ENCODE data around the gene CLN3. TPM values are rescaled to one million over a fixed set of nuclear protein-coding genes. Genes with fewer than 3 reads are reported as not detected.

The CLN3 gene
- 19.6 and 29.8 TPM in 2 replicates for total RNA-seq

DNA sequence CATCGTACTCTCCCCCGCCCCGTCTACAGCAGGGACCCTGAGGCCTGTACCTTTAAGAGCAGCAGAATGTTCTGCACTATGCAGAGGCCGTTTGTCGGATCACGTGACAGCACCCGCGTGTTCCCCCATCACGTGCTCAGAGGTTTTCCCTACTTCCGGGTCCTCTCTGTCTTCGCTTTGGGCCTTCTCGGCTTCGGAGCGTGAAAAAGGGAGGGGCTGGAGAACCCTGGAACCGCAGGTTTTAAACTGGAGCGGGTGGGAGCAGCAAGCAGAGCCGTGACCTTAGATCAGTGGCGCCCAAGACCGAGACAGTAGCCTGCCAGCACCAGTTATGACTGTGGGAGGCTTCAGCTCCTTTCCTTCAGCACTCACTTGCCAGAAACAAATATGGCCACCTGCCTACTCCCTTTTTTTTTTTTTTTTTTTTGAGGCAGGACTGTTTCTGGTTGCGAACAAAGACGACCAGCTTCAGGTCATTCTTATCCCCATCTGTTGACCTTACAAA, at the start of gene CLN3:
Gene CLN3 (minus strand): TSS at position 105 of the 505 bp plus-strand sequence. CDS start 315 bp downstream, outside the sequence.

DNA sequence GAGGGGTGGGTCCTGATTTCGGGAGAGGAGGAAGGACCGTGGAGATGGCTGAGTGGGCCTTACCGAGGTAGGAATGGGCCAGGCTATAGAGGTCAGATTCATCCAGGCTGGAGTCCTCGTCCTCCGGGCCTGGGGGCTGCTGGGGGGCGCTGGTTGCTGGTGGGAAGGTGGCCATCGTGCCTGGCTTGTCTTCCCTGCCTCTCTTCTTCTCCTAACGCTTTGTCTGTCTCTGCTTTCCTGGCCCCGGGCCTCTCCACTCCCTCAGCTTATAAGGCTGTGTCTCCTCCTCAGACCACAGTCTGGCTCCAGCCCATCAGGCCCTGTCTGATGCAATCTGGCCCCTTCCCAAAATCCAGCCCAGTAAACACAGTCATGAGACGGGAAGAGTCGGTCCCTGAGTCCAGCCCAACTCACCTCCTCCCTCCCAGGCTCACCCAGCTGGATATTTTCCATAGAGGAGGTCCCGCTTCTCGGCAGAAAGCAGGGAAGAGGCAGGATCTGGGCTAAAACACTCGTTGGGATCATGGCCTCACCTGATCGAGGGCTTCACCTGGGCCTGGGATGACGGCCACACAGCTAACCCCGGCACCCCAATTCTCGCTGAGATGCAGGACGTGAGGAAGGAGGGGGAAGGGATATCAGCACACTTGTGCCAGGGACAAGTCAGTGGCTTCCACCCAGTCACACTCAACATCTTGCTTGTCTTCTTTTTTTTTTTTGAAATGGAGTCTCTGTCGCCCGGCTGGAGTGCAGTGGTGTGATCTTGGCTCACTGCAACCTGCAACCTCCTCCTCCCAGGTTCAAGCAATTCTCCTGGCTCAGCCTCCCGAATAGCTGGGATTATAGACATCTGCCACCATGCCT, 47.1 kb upstream of the CLN3 start, which contains the start of gene NUPR1:
Gene NUPR1 (minus strand): TSS at position 242 of the 864 bp plus-strand sequence. CDS start 67 bp downstream, at position 175.

DNA sequence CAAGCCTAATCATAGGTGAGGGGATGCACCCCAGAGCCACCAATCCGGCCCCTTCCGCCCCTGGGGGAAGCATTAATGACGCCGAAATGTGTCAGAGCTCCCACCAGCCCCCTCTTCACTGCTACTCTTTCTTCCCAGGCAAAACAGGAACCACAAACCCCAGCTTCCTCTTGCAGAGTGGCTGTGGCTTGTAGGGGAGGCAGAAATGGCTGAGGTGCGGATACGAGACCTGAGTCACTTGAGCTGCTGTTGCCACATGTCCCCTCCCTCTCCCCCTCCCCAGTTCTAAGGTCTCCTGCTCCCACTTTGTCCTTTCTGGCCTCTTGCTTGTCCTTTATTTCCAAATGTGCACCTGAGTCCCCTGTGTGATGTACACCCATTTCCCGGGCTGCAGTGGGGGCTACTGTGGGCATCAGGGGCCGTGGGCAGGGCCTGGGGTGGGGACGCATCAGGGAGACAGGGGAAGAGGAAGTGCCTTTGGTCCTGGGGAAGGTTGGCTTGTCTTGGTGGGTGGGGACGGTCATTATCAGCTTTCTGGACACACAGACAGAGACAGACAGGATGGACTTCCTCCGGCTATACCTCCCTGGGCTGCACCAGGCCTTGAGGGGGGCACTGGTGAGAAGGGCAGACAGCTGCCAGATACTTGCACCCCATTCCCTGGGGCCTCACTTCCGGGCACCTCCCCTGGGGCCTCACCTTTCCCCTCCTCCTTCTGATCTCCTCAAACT, 2.4 kb upstream of the CLN3 start, which contains the start of gene APOBR:
Gene APOBR (plus strand): TSS at position 523 of the 731 bp plus-strand sequence. CDS start 39 bp downstream, at position 562.

Other genes with a start within 250 kb of the CLN3 start
- gene SBK1, start 199.5 kb downstream of the CLN3 start, total RNA-seq: 0.10 TPM in 1 of 2 replicates, not detected in the other
- 0.20 TPM in 1 of 2 replicates, not detected in the other for gene NPIPB6, start 128.6 kb downstream of the CLN3 start, total RNA-seq
- 75.4 and 111 TPM in 2 replicates for gene EIF3CL, start 88.2 kb downstream of the CLN3 start, total RNA-seq
- gene NPIPB7, start 19.7 kb downstream of the CLN3 start, total RNA-seq: not detected in 2 replicates
- gene APOBR, start 2.6 kb upstream of the CLN3 start, total RNA-seq: not detected in 2 replicates
- not detected in 2 replicates for gene IL27, start 14.8 kb upstream of the CLN3 start, total RNA-seq
- gene NUPR1, start 46.9 kb upstream of the CLN3 start, total RNA-seq: 12.5 and 13.5 TPM in 2 replicates
- 9.5 and 11.6 TPM in 2 replicates for gene SGF29, start 61.8 kb upstream of the CLN3 start, total RNA-seq
- gene SULT1A2, start 105.0 kb upstream of the CLN3 start, total RNA-seq: not detected in 2 replicates
- gene SULT1A1, start 118.0 kb upstream of the CLN3 start, total RNA-seq: 4.7 and 6.5 TPM in 2 replicates
- gene NPIPB8, start 146.0 kb upstream of the CLN3 start, total RNA-seq: not detected in 2 replicates
- gene EIF3C, start 219.4 kb upstream of the CLN3 start, total RNA-seq: 153 and 209 TPM in 2 replicates